Naive thymus-derived CD4-positive, alpha-beta T cell (primary cell): ENCODE results near the gene DHRS3. TPM values are rescaled to one million over a fixed set of nuclear protein-coding genes. Genes with fewer than 3 reads are reported as not detected.

ENCODE experiments used
- ATAC-seq: fragments of 150-1000 bp; cut with Tn5 transposase; 2 replicates; pipeline ENCODE4 v1.10.0; 2021; ENCODE audit warnings: mild to moderate bottlenecking, moderate library complexity
- CTCF ChIA-PET: fragments of 350-600 bp; sonication (Branson Sonifier 250); formaldehyde crosslinking; loops from one replicate; lab custom pipeline; 2021; ENCODE audit warnings: antibody characterized with exemption; lab: Charles Lee
- POLR2A ChIA-PET: fragments of 350-600 bp; sonication (Branson Sonifier 250); formaldehyde crosslinking; loops from one replicate; lab custom pipeline; 2021; ENCODE audit warnings: antibody characterized with exemption, inconsistent platforms; lab: Charles Lee
- DNase-seq, 9 donors: peaks; one replicate each; pipeline versions ENCODE4 v3.0.0 to v3.0.0-alpha.2; 2020 to 2022; ENCODE audit warnings: mixed read lengths in 1 of 9
- H3K27ac ChIP-seq: one replicate; pipeline ENCODE4 v1.7.0; 2013; ENCODE audit warnings: mild to moderate bottlenecking, low read depth, low read length, moderate library complexity
- H3K27me3 ChIP-seq, 2 donors: one replicate each; pipeline ENCODE4 v1.7.0; 2013; ENCODE audit warnings: low read length in 2 of 2, mild to moderate bottlenecking in 2 of 2, moderate library complexity in 2 of 2; ENCODE audit not compliant: control insufficient read depth in 2 of 2, insufficient read depth in 2 of 2
- H3K36me3 ChIP-seq, 3 experiments: 1 replicate in 2 of 3; 2 replicates in 1 of 3; pipeline ENCODE4 v1.7.0; 2013; ENCODE audit warnings: low read length in 3 of 3, mild to moderate bottlenecking in 3 of 3, moderate library complexity in 1 of 3; ENCODE audit not compliant: insufficient read depth in 3 of 3, control insufficient read depth in 2 of 3
- H3K4me1 ChIP-seq, 2 donors: one replicate each; pipeline ENCODE4 v1.7.0; 2013; ENCODE audit warnings: low read length in 2 of 2, mild to moderate bottlenecking in 2 of 2, moderate library complexity in 1 of 2; ENCODE audit not compliant: control insufficient read depth in 2 of 2, insufficient read depth in 2 of 2
- H3K4me3 ChIP-seq: 2 replicates; pipeline ENCODE4 v1.7.0; 2013; ENCODE audit warnings: mild to moderate bottlenecking, low read length
- H3K9me3 ChIP-seq, 3 experiments: 1 replicate in 2 of 3; 2 replicates in 1 of 3; pipeline ENCODE4 v1.7.0; 2013; ENCODE audit warnings: low read length in 3 of 3; ENCODE audit not compliant: control insufficient read depth in 2 of 3
- H3K27ac Mint-ChIP-seq, 9 donors: one replicate each; pipeline ENCODE4 v1.8.0; 2020 to 2022; ENCODE audit warnings: mixed read lengths in 9 of 9, mild to moderate bottlenecking in 8 of 9, moderate library complexity in 5 of 9, inconsistent platforms in 2 of 9
- H3K27me3 Mint-ChIP-seq, 5 donors: one replicate each; pipeline ENCODE4 v1.8.0; 2021 to 2022; ENCODE audit warnings: mixed read lengths in 5 of 5, mild to moderate bottlenecking in 1 of 5
- H3K36me3 Mint-ChIP-seq, 5 donors: one replicate each; pipeline ENCODE4 v1.8.0; 2020 to 2022; ENCODE audit warnings: mixed read lengths in 5 of 5, mild to moderate bottlenecking in 3 of 5, inconsistent platforms in 1 of 5
- H3K4me1 Mint-ChIP-seq, 7 donors: one replicate each; pipeline ENCODE4 v1.8.0; 2020 to 2022; ENCODE audit warnings: mixed read lengths in 7 of 7, mild to moderate bottlenecking in 3 of 7, inconsistent platforms in 1 of 7
- H3K4me3 Mint-ChIP-seq, 10 donors: one replicate each; pipeline ENCODE4 v1.8.0; 2020 to 2022; ENCODE audit warnings: mild to moderate bottlenecking in 10 of 10, mixed read lengths in 10 of 10, moderate library complexity in 6 of 10, inconsistent platforms in 2 of 10
- H3K9me3 Mint-ChIP-seq, 11 donors: one replicate each; pipeline ENCODE4 v1.8.0; 2020 to 2022; ENCODE audit warnings: mixed read lengths in 11 of 11, mild to moderate bottlenecking in 4 of 11, inconsistent platforms in 1 of 11, moderate library complexity in 1 of 11
- intact Hi-C, 2 donors: fragments of 100-400 bp; cut with micrococcal nuclease; formaldehyde crosslinking; loops; one replicate each; pipeline ENCODE4 v1.15.1; 2023
- polyA plus RNA-seq, 2 donors: library from polyadenylated mRNA; unstranded; fragments of 300-500 nt; fragmentation: Illumina TruSeq; gene quantifications; one replicate each; pipeline ENCODE4 v1.2.3, GENCODE V29; 2021
- total RNA-seq, 6 experiments: library from RNA in 5 of 6; stranded (reverse) in 5 of 6; gene quantifications; 1 replicate in 5 of 6; 2 replicates in 1 of 6; pipeline ENCODE4 v1.2.3 and lab custom pipeline; 2021 to 2026

The DHRS3 gene
- total and polyA plus RNA-seq, 7 experiments from 2014 or later, result 39.9 to 115 (median 68.9) TPM

- intact Hi-C loops, result no loop called here
- no peak for ATAC-seq
- H3K36me3 Mint-ChIP-seq, result peaks cover 0 to 8% (median 0%) of the 10 kb centered on the region in 5 donors
- H3K4me1 ChIP-seq, result no peaks in the 10 kb centered on the region
- peak within 1 kb of the TSS in 1 of 9 donors; percentile 72 for H3K27ac Mint-ChIP-seq
- H3K27ac ChIP-seq, result no peak within 1 kb of the TSS
- H3K27me3 Mint-ChIP-seq, result peaks cover 0 to 8% (median 3%) of the 10 kb centered on the region in 5 donors
- H3K9me3 ChIP-seq, result peaks cover 0 to 23% (median 0%) of the 10 kb centered on the region in 3 experiments
- H3K4me3 Mint-ChIP-seq, result no peak within 1 kb of the TSS
- no peak within 1 kb of the TSS for H3K4me3 ChIP-seq
- ChIA-PET CTCF (interaction anchor here (0.5 kb wide), 1 partner anchor 318 kb away, joined by 8 read pairs; no protein-coding TSS in a partner anchor), POLR2A (no interaction called here)
- H3K9me3 Mint-ChIP-seq, result peaks cover 0 to 35% (median 23%) of the 10 kb centered on the region in 11 donors
- no peak for DNase-seq
- no peaks in the 10 kb centered on the region for H3K27me3 ChIP-seq
- H3K4me1 Mint-ChIP-seq, result peaks cover 0 to 2% (median 0%) of the 10 kb centered on the region in 7 donors
- no peaks in the 10 kb centered on the region for H3K36me3 ChIP-seq
Measured at GRCh38 chr1:12643785-12644184, 25.8 kb upstream of the DHRS3 start, which contains the start of gene AADACL4. TSS of gene AADACL4 (plus strand) at chr1:12644085. CDS start at chr1:12644547, 462 bp downstream.

- Mint-ChIP-seq H3K9me3 (peaks cover 0 to 41% (median 23%) of the 10 kb centered on the region in 11 donors), H3K4me1 (peaks cover 0 to 2% (median 0%) of the 10 kb centered on the region in 7 donors), H3K27ac (no peak overlapping the region), H3K4me3 (no peak overlapping the region), H3K27me3 (peaks cover 0 to 8% (median 3%) of the 10 kb centered on the region in 5 donors), H3K36me3 (peaks cover 0 to 8% (median 0%) of the 10 kb centered on the region in 5 donors)
- CTCF ChIA-PET, result no interaction called here
- intact Hi-C loops, result no loop called here
- Histone ChIP-seq H3K36me3 (no peaks in the 10 kb centered on the region), H3K27me3 (no peaks in the 10 kb centered on the region), H3K9me3 (peaks cover 0 to 24% (median 0%) of the 10 kb centered on the region in 3 experiments), H3K4me3 (no peak overlapping the region), H3K4me1 (no peaks in the 10 kb centered on the region), H3K27ac (no peak overlapping the region)
- no peak for DNase-seq
- no peak for ATAC-seq
- POLR2A ChIA-PET, result no interaction called here
Measured at GRCh38 chr1:12643079-12643478, 25.1 kb upstream of the DHRS3 start.

- intact Hi-C loops, result no loop called here
- no peak overlapping the region for H3K4me3 Mint-ChIP-seq
- peaks cover 0 to 2% (median 0%) of the 10 kb centered on the region in 7 donors for H3K4me1 Mint-ChIP-seq
- ATAC-seq, result no peak
- Histone ChIP-seq H3K27ac (no peak overlapping the region), H3K27me3 (no peaks in the 10 kb centered on the region), H3K36me3 (no peaks in the 10 kb centered on the region), H3K4me1 (no peaks in the 10 kb centered on the region), H3K4me3 (no peak overlapping the region), H3K9me3 (peaks cover 0 to 24% (median 0%) of the 10 kb centered on the region in 3 experiments)
- peaks cover 0 to 8% (median 0%) of the 10 kb centered on the region in 5 donors for H3K36me3 Mint-ChIP-seq
- H3K27me3 Mint-ChIP-seq, result peaks cover 0 to 4% (median 0%) of the 10 kb centered on the region in 5 donors
- no peak for DNase-seq
- peaks cover 0 to 41% (median 24%) of the 10 kb centered on the region in 11 donors for H3K9me3 Mint-ChIP-seq
- H3K27ac Mint-ChIP-seq, result no peak overlapping the region
- POLR2A ChIA-PET, result interaction anchor here (0.6 kb wide), 1 partner anchor 578 kb away, joined by 3 read pairs; the partner anchor contains the start of gene TNFRSF8
- CTCF ChIA-PET, result no interaction called here
Measured at GRCh38 chr1:12640958-12641272, 22.9 kb upstream of the DHRS3 start.

- POLR2A ChIA-PET, result interaction anchor here (1.2 kb wide), 1 partner anchor 9 kb away, joined by 3 read pairs; no protein-coding TSS in a partner anchor
- Histone ChIP-seq H3K27ac (no peak overlapping the region), H3K27me3 (no peaks in the 10 kb centered on the region), H3K4me1 (no peaks in the 10 kb centered on the region), H3K9me3 (peaks cover 0 to 24% (median 0%) of the 10 kb centered on the region in 3 experiments), H3K4me3 (no peak overlapping the region), H3K36me3 (no peaks in the 10 kb centered on the region)
- no peak overlapping the region for H3K27ac Mint-ChIP-seq
- H3K4me3 Mint-ChIP-seq, result no peak overlapping the region
- intact Hi-C loops, result no loop called here
- CTCF ChIA-PET, result no interaction called here
- peaks cover 0 to 8% (median 0%) of the 10 kb centered on the region in 5 donors for H3K36me3 Mint-ChIP-seq
- ATAC-seq (no peak), DNase-seq (no peak)
- peaks cover 0 to 41% (median 24%) of the 10 kb centered on the region in 11 donors for H3K9me3 Mint-ChIP-seq
- H3K4me1 Mint-ChIP-seq, result peaks cover 0 to 2% (median 0%) of the 10 kb centered on the region in 7 donors
- H3K27me3 Mint-ChIP-seq, result peaks cover 0 to 4% (median 0%) of the 10 kb centered on the region in 5 donors
Measured at GRCh38 chr1:12640237-12640957, 22.4 kb upstream of the DHRS3 start.

- Histone ChIP-seq H3K27me3 (no peaks in the 10 kb centered on the region), H3K27ac (no peak overlapping the region), H3K36me3 (no peaks in the 10 kb centered on the region), H3K4me1 (no peaks in the 10 kb centered on the region), H3K9me3 (peaks cover 0 to 24% (median 0%) of the 10 kb centered on the region in 3 experiments), H3K4me3 (no peak overlapping the region)
- no peak overlapping the region for H3K4me3 Mint-ChIP-seq
- no peak overlapping the region for H3K27ac Mint-ChIP-seq
- intact Hi-C loops, result no loop called here
- H3K36me3 Mint-ChIP-seq, result peaks cover 0 to 8% (median 0%) of the 10 kb centered on the region in 5 donors
- DNase-seq, result no peak
- ChIA-PET CTCF (no interaction called here), POLR2A (no interaction called here)
- peaks cover 2 to 11% (median 7%) of the 10 kb centered on the region in 7 donors for H3K4me1 Mint-ChIP-seq
- peaks cover 0 to 3% (median 0%) of the 10 kb centered on the region in 5 donors for H3K27me3 Mint-ChIP-seq
- peaks cover 0 to 38% (median 22%) of the 10 kb centered on the region in 11 donors for H3K9me3 Mint-ChIP-seq
- no peak for ATAC-seq
Measured at GRCh38 chr1:12637693-12638092, 19.7 kb upstream of the DHRS3 start.

- Mint-ChIP-seq H3K4me3 (no peak overlapping the region), H3K9me3 (peaks cover 0 to 28% (median 19%) of the 10 kb centered on the region in 11 donors), H3K27ac (no peak overlapping the region), H3K36me3 (peaks cover 0 to 6% (median 0%) of the 10 kb centered on the region in 5 donors), H3K27me3 (peaks cover 0 to 3% (median 0%) of the 10 kb centered on the region in 5 donors), H3K4me1 (peaks cover 4 to 16% (median 12%) of the 10 kb centered on the region in 7 donors)
- intact Hi-C loops, result no loop called here
- H3K4me1 ChIP-seq, result no peaks in the 10 kb centered on the region
- peaks cover 0 to 21% (median 0%) of the 10 kb centered on the region in 3 experiments for H3K9me3 ChIP-seq
- no peak overlapping the region for H3K4me3 ChIP-seq
- ATAC-seq, result no peak
- H3K27ac ChIP-seq, result no peak overlapping the region
- CTCF ChIA-PET, result interaction anchor here (0.5 kb wide), 1 partner anchor 1086 kb away, joined by 3 read pairs; no protein-coding TSS in a partner anchor
- no peaks in the 10 kb centered on the region for H3K27me3 ChIP-seq
- POLR2A ChIA-PET, result no interaction called here
- no peak for DNase-seq
- no peaks in the 10 kb centered on the region for H3K36me3 ChIP-seq
Measured at GRCh38 chr1:12636098-12636950, 18.3 kb upstream of the DHRS3 start.
